ENCODE data around the gene RSPO1.

RSPO1 gene

GRCh38 chr1:37641059-37641458, 6.4 kb upstream of the RSPO1 start:
- ATAC-seq: no peak
- no peak for TF ChIP-seq ZNF70 (CRISPR knock-in tag; IDR thresholded peaks at IDR 0.05)
- no peak for TF ChIP-seq CSDC2 (CRISPR knock-in tag; IDR thresholded peaks at IDR 0.05)
- no peak for TF ChIP-seq ISL1 (CRISPR knock-in tag; IDR thresholded peaks at IDR 0.05)
- TF ChIP-seq CSRNP3 (CRISPR knock-in tag; IDR thresholded peaks at IDR 0.05): no peak

GRCh38 chr1:37636435-37636834, 1.7 kb upstream of the RSPO1 start:
- TF ChIP-seq ARNTL (CRISPR knock-in tag; IDR thresholded peaks at IDR 0.05; ENCODE audit: borderline replicate concordance, low read depth) (no peak), OSR1 (CRISPR knock-in tag; IDR thresholded peaks at IDR 0.05) (no peak), ISL1 (CRISPR knock-in tag; IDR thresholded peaks at IDR 0.05) (no peak), CSRNP3 (CRISPR knock-in tag; IDR thresholded peaks at IDR 0.05) (no peak), PPARA (CRISPR knock-in tag; IDR thresholded peaks at IDR 0.05; ENCODE audit: borderline replicate concordance) (no peak), TOX (CRISPR knock-in tag; IDR thresholded peaks at IDR 0.05; ENCODE audit: borderline replicate concordance) (no peak), SNAI2 (CRISPR knock-in tag; IDR thresholded peaks at IDR 0.05) (no peak), RARB (CRISPR knock-in tag; IDR thresholded peaks at IDR 0.05) (no peak), CREB5 (CRISPR knock-in tag; IDR thresholded peaks at IDR 0.05; ENCODE audit: low read depth) (no peak), TCF4 (CRISPR knock-in tag; IDR thresholded peaks at IDR 0.05; ENCODE audit: borderline replicate concordance) (no peak), BACH2 (CRISPR knock-in tag; IDR thresholded peaks at IDR 0.05; ENCODE audit: borderline replicate concordance) (no peak)
- no peak for ATAC-seq

- TF ChIP-seq POU6F1 (CRISPR knock-in tag; IDR thresholded peaks at IDR 0.05; ENCODE audit: borderline replicate concordance, low read depth) (no peak), ZNF565 (CRISPR knock-in tag; conservative IDR thresholded peaks at IDR 0.05; ENCODE audit: low read depth) (no peak), TOX (CRISPR knock-in tag; IDR thresholded peaks at IDR 0.05; ENCODE audit: borderline replicate concordance) (no peak), ZNF70 (CRISPR knock-in tag; IDR thresholded peaks at IDR 0.05) (no peak), CSRNP3 (CRISPR knock-in tag; IDR thresholded peaks at IDR 0.05) (no peak), TCF4 (CRISPR knock-in tag; IDR thresholded peaks at IDR 0.05; ENCODE audit: borderline replicate concordance) (no peak), ZC3H10 (CRISPR knock-in tag; IDR thresholded peaks at IDR 0.05) (no peak), ZFP30 (CRISPR knock-in tag; IDR thresholded peaks at IDR 0.05) (no peak), ISL1 (CRISPR knock-in tag; IDR thresholded peaks at IDR 0.05) (no peak), ESRRG (CRISPR knock-in tag; IDR thresholded peaks at IDR 0.05) (no peak), PPARA (CRISPR knock-in tag; IDR thresholded peaks at IDR 0.05; ENCODE audit: borderline replicate concordance) (no peak), PATZ1 (CRISPR knock-in tag; IDR thresholded peaks at IDR 0.05; ENCODE audit: borderline replicate concordance) (no peak), OSR1 (CRISPR knock-in tag; IDR thresholded peaks at IDR 0.05) (no peak), CSDC2 (CRISPR knock-in tag; IDR thresholded peaks at IDR 0.05) (no peak), TSHZ2 (CRISPR knock-in tag; IDR thresholded peaks at IDR 0.05) (no peak), ZFP3 (CRISPR knock-in tag; IDR thresholded peaks at IDR 0.05) (no peak), ARNTL (CRISPR knock-in tag; IDR thresholded peaks at IDR 0.05; ENCODE audit: borderline replicate concordance, low read depth) (no peak), CREB5 (CRISPR knock-in tag; IDR thresholded peaks at IDR 0.05; ENCODE audit: low read depth) (no peak), BACH2 (CRISPR knock-in tag; IDR thresholded peaks at IDR 0.05; ENCODE audit: borderline replicate concordance) (no peak)
- ATAC-seq: no peak
These were observed 555 bp upstream of the RSPO1 start for GRCh38 chr1:37634992-37635902.

All from SK-N-SH treated with all-trans-retinoic acid at 6 μM for 48 hours (cell line).